Measurements from ENCODE around the gene KCNJ5.
A peak's percentile ranks its signal among the peaks of the same experiment; 100 is the strongest.

- TF ChIP-seq CTCF (IDR thresholded peaks at IDR 0.05; ENCODE audit: low read depth, low read length, poor library complexity, severe bottlenecking) (peak; percentile 97), EZH2phosphoT487 (IDR thresholded peaks at IDR 0.05; ENCODE audit: borderline replicate concordance, low read length) (no peak)
These were observed 42.2 kb upstream of the KCNJ5 start for GRCh38 chr11:128848815-128849455.

Measured in DOHH2 (cell line).